Measurements from ENCODE around the gene LCP2. TPM values are rescaled to one million over a fixed set of nuclear protein-coding genes. Genes with fewer than 3 reads are reported as not detected.
A peak's percentile ranks its signal among the peaks of the same experiment; 100 is the strongest.

Gene LCP2
- total RNA-seq: 6.7 TPM
- long read RNA-seq, partial matches to known transcripts: 0 of 1 reads
- long read RNA-seq, other reads (novel, unspliced or antisense): 1 of 1 reads

GRCh38 chr5:170297589-170298462, at the start of gene LCP2:
Gene LCP2, minus strand, starts transcription at chr5:170297777. Its CDS starts 166 bp downstream, at chr5:170297611.
- intact Hi-C loops (cut with DNase I): no loop called here
- ATAC-seq (ENCODE audit: poor library complexity): peak; percentile 52
- DNase-seq: no peak

GRCh38 chr5:170347022-170347567, 49.5 kb upstream of the LCP2 start:
- ATAC-seq (ENCODE audit: poor library complexity) (no peak), DNase-seq (no peak)
- intact Hi-C loops (cut with DNase I): no loop called here

DNA sequence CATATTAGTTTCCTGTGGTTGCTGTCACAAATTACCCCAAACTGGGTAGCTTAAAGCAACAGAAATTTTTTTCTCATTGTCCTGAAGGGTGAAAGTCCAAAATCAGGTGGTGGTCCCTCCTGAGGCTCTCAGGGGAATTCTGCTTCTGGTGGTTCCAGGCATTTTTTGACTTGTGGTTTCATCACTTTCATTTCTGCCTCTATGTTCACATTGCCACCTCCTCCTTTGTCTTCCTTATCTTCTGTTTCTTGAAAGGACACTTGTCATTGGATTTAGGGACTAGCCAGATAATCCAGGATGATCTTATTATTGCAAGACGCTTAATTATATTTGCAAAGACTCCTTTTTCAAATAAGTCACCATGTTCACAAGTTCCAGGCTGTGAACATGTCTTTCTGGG, 48.4 kb upstream of the LCP2 start:
- no peak for DNase-seq
- intact Hi-C loops (cut with DNase I): no loop called here
- ATAC-seq (ENCODE audit: poor library complexity): no peak

- intact Hi-C loops (cut with DNase I): no loop called here
- DNase-seq: no peak
- no peak for ATAC-seq (ENCODE audit: poor library complexity)
These were observed 45.6 kb upstream of the LCP2 start for GRCh38 chr5:170343177-170343576.

DNA sequence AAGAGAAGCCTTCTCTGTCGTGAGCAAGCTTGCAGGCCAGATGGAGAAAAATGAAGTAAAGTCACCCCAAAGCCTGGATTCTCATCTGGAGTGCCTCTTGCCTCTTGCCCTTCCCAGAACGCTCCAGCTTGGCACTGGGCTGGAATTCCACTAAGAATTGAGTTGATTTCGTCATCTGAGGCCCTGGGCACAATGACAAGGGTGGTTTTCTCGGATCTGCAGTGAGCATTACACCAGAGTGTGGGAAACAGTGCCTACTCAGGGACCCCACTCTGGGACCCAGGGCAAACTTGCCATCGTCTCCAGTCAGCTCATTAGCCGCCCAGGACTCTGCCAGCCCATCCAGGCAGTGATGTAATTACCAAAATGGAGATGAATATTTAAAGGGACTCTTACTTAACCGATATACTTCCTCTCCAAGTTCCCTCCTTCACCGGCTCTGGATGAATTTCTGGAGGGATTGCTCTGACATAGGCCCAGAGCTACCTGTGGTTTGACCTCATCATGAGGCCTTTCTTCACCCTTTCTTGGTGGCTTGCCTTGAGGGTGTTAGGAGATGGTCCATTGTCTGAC, 44.7 kb upstream of the LCP2 start:
- no peak for DNase-seq
- intact Hi-C loops (cut with DNase I): no loop called here
- ATAC-seq (ENCODE audit: poor library complexity): no peak

DNA sequence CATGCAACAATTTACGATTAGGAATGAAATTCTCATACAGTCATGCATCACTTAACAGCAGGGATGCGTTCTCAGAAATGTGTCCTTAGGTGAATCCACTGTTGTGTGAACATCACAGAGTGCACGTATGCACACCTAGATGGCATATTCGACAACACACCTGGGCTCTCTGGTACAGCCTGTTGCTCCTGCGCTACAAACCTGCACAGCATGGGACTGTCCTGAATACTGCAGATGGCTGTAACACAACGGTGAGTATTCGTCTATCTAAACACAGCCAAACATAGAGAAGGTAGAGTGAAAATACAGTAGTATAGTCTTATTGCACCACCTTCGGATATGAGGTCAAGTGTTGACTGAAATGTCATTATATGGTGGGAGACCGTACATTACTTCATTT, 44.0 kb upstream of the LCP2 start:
- ATAC-seq (ENCODE audit: poor library complexity): no peak
- intact Hi-C loops (cut with DNase I): no loop called here

DNA sequence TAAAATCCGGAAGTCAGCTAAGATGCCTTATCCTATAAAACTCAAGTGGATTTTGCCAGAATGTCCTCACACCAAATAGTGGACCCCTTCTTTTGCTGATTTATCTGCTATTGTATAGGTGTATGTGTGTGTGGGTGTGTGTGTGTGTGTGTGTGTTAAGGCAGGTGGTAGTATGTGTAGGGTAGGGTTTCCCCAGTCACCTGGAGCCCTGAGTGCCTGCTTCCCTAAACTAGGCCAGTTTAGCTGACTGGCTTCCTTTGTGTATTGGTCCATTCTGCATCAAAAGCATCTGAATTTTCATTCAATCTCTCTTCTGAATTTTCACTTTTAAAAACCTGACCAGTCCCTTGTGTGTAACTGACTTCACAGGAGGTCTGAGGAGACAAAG, 42.2 kb upstream of the LCP2 start:
- intact Hi-C loops (cut with DNase I): loop anchor here (5.0 kb wide), 1 partner anchor 62 kb away; no protein-coding TSS in a partner anchor
- no peak for ATAC-seq (ENCODE audit: poor library complexity)

More for the DNA sequence above, 44.0 kb upstream of the LCP2 start:
- DNase-seq: no peak

DNA sequence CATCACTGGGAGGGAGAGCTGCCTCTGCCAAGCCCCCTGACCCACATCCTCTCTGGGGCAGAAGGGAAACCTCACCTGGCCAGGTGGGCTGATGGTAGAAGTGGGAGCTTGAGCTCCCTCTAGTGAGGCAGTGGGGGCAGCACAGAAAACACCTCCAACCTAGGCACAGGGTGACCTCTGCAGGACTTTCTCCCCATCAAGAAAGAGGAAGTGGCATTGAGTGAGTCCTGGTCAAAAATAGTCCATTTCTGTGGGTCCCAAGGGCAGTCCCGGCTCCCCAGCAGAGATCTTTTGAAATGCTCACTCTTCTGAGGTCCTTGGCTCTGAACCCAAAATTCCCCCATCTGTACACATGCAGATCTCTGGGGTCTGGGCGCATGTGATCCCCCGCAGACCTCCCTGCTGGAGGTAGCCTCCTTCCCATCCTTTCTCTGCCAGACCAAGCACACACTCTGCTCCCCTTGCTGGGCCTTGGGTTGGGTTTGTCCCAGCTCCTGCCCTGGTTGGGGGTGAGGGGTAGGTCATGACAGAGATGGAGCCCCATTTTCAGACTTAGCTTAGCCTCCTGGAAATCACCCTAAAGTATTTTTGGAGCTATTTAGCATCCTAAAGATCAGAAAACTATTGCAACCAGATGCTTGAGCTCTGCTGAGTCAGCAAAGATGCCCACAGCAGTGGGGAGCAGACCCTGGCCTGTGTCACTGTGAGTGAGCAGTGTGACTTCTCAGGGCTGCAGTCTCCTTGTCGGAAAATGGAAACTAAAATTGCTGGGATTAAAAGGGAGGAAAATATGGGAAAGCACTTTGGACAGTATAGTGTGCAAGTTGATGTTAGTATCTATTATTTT, 41.6 kb upstream of the LCP2 start:
- ATAC-seq (ENCODE audit: poor library complexity) (peak; percentile 72), DNase-seq (no peak)
- intact Hi-C loops (cut with DNase I): loop anchor here (5.0 kb wide), 1 partner anchor 62 kb away; no protein-coding TSS in a partner anchor

More for the DNA sequence above, 42.2 kb upstream of the LCP2 start:
- no peak for DNase-seq

GRCh38 chr5:170338291-170338690, 40.7 kb upstream of the LCP2 start:
- DNase-seq: no peak
- ATAC-seq (ENCODE audit: poor library complexity): no peak
- intact Hi-C loops (cut with DNase I): loop anchor here (5.0 kb wide), 1 partner anchor 61 kb away; no protein-coding TSS in a partner anchor

- DNase-seq: no peak
- no peak for ATAC-seq (ENCODE audit: poor library complexity)
- intact Hi-C loops (cut with DNase I): loop anchor here (5.0 kb wide), 1 partner anchor 60 kb away; no protein-coding TSS in a partner anchor
These were observed 39.6 kb upstream of the LCP2 start for GRCh38 chr5:170337045-170337733.

DNA sequence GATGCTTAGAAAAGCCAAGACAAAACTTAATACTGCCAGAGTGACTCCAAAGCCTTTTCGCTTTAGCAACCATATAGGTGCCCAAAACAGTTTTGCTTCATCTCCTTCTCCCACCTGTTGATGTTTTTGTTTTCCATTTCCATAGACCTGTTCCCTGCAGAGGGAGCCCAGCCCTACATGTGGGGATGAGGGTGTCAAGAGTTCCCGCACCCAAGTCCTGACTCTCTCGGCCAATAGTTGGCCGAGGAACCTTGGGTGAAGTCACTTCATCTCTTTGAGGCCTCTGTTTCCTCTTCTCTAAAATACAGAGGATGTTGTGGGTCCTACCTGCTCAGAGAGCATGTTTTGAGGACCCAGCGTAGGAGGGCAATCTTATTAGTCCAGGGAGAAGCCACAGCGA, 38.5 kb upstream of the LCP2 start:
- DNase-seq (no peak), ATAC-seq (ENCODE audit: poor library complexity) (no peak)
- intact Hi-C loops (cut with DNase I): loop anchor here (5.0 kb wide), 1 partner anchor 59 kb away; no protein-coding TSS in a partner anchor

DNA sequence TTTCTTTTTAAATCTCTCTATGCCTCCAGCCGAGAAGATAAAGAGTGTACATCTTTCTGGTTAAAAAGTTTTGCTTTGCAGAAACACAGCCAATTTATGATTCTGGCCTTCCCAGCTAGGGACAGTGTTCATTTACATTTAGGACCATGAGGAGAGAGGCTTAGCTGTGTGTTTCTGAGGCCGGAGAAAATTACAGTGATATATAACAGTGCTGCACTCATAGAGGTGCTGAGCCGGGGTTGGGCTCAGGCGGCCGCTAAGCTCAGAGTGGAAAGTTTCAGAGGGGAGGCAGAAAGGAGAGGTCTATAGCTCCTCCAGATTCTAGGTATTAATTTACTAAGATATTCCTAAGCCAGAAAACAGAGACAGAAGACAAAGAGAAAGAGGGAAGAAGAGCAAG, 37.0 kb upstream of the LCP2 start:
- DNase-seq (no peak), ATAC-seq (ENCODE audit: poor library complexity) (no peak)
- intact Hi-C loops (cut with DNase I): loop anchor here (5.0 kb wide), 1 partner anchor 57 kb away; no protein-coding TSS in a partner anchor

DNA sequence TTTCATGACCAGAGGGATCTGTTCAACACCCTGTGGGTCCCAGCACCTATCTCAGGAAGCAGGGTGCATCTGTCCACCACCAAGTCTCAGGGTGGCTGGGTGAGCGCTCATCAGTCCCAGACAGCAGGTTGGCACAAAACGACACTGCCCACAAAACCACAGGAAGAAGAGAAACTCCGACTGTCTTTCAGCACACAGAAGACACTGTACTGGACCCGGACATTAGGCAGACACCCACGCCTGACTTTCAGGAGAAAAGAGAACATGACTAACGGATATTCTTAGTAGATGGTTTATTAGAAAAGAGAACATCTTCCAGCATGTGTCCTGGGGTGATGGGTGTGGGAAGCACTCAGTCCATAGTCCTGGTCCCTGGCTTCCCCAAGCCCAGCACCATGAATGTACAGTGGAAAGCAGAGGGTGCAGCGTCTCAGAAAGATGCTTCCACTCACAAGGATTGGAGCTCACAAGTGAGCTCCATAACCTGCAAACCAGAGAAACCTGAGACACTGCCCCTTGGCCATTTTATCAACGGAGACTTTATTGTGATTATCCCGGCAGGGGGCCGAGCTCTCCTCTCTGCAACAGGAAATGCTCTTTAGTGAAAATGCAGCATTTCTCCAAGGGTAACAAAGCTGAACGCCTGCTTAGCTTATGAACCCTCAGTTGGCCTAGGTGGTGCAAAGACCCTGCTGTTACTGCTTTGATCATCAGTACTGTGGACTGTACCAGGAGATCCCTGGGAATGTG, 35.8 kb upstream of the LCP2 start:
- ATAC-seq (ENCODE audit: poor library complexity) (peak; percentile 11), DNase-seq (no peak)
- intact Hi-C loops (cut with DNase I): no loop called here

GRCh38 chr5:170332058-170332457, 34.5 kb upstream of the LCP2 start:
- DNase-seq (no peak), ATAC-seq (ENCODE audit: poor library complexity) (no peak)
- intact Hi-C loops (cut with DNase I): no loop called here

- ATAC-seq (ENCODE audit: poor library complexity): peak; percentile 19
- intact Hi-C loops (cut with DNase I): no loop called here
- DNase-seq: no peak
These were observed 33.0 kb upstream of the LCP2 start for GRCh38 chr5:170330568-170331054.

GRCh38 chr5:170329524-170329923, 31.9 kb upstream of the LCP2 start:
- intact Hi-C loops (cut with DNase I): no loop called here
- ATAC-seq (ENCODE audit: poor library complexity): no peak
- no peak for DNase-seq

- ATAC-seq (ENCODE audit: poor library complexity) (no peak), DNase-seq (no peak)
- intact Hi-C loops (cut with DNase I): no loop called here
These were observed 30.3 kb upstream of the LCP2 start for GRCh38 chr5:170327829-170328228.

All from Right ventricle myocardium superior (tissue), 1 donor.